Kasumi-1 (cell line): Measurements from ENCODE around the gene DEFB108B.
"Not testable (repeated sequence)": the region's sequence is repeated elsewhere in the genome, so short reads cannot be mapped to it uniquely, and the experiment has no call there.

Source experiments
- DNase-seq, 2 experiments: peaks; one replicate each; lab custom pipeline; 2025; lab: John Stamatoyannopoulos, UW

The DEFB108B gene

DNA sequence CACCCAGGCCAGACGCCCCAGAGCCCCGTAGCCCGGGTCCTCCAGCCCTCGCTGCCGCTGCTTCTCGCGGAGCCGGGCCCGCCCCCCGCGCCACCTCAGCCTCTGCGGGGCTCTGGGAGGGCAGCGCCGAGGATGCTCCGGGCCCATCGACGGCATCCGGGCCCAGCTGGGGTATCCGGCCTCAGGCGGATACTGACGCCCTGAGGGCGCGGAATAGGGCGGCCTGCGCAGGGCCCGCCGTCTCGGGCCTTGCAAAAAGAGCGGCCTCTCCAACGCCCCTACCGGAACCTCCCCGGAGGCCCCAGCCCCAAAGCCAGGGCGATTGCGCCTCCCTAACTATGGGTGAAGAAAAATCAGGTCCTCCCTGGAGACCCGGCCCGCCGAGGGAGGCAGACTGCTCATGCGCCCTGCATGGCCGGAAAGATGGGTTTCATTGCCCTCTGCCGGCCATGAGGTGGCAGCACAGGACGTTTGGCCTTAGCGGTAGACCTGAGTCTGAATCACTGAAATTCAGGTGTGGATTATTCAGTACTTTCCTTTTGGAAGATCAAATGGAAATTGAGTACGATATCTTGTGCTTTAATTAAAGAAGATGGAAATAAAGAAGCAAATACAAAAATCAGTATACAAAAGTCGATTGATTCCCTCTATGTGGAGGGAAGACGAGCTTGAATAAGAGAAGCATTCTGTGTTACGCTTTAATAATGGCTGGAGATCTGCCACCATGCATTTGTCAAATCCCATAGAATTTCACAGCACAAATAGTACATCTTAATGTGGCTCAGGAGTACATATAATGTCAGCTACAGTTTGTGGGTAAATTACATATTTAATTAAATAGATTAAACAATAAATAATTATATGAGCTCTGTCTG, 19.3 kb upstream of the DEFB108B start:
- peak; percentile 60 to 64 for DNase-seq

DNA sequence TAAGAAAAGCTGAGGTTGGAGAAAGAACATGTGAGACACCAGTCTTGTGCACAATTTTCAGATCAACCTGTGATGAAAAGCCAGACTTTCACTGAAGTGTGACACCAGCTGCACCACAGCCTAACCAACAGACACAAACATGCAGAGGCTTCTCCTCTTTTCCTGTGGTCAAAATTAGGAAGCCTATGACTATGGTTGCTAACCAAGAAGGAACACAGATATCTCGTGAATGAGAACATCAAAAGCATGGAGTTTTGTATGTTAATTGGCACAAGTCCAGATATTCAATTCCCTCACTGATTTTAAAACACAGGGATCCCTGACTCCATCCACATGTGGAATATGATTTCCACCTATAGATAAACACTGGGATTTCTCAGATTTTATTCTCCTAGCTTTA, 11.5 kb upstream of the DEFB108B start:
- peak; percentile 21 to 38 for DNase-seq

- DNase-seq = not testable (repeated sequence)
Observed at GRCh38 chr11:71829247-71829646, 3.8 kb upstream of the DEFB108B start.

DNA sequence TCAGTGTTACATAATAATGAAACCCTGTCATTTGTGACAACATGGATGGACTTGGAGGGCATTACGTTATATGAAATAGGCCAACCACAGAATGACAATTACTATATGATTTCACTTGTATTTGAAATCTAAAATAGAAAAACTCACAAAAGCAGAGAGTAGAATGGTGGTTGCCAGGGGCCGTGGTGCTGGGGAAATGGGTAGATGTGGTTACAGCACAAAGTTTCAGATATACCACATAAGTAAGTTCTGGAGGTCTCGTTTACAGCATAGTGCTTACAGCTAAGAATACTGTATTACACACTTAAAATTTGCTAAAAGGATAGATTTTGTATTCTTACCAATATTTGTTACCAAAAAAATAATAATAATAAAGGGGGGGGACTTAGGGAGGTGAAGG, 3.3 kb upstream of the DEFB108B start:
- DNase-seq = not testable (repeated sequence)

DNA sequence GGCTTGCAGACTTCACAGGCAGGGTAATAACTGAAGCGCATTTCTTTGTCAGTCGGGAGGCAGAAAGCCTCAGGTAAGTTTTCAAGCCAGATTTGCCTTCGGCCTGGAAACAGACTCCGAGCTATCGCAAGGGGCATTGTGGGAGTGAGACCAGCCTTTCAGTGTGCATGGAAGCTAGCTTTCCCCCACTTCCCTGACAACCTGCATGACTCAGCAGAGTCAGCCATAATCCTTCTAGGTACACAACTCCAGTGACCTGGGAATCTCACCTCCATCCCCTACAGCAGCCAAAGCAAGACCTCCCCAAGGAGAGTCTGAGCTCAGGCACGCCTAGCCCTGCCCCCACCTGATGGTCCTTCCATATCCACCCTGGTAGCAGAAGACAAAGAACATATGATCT, 9.7 kb downstream of the DEFB108B start:
- not testable (repeated sequence) for DNase-seq

DNA sequence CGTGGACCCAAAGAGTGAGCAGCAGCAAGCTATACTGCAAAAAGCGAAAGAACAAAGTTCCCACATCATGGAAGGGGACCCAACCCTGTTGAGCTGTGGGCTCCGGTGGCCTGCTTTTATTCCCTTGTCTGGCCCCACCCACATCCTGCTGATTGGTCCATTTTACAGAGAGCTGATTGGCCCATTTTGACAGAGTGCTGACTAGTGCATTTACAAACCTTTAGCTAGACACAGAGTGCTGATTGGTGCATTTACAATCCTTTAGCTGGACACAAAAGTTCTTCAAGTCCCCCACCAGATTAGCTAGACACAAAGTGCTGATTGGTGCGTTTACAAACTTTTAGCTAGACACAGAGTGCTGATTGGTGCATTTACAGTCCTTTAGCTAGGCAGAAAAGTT, 10.4 kb downstream of the DEFB108B start:
- not testable (repeated sequence) for DNase-seq

GRCh38 chr11:71843858-71844257, 10.9 kb downstream of the DEFB108B start:
- no peak for DNase-seq

- not testable (repeated sequence) for DNase-seq
Observed at GRCh38 chr11:71853895-71854294, 20.9 kb downstream of the DEFB108B start.

DNA sequence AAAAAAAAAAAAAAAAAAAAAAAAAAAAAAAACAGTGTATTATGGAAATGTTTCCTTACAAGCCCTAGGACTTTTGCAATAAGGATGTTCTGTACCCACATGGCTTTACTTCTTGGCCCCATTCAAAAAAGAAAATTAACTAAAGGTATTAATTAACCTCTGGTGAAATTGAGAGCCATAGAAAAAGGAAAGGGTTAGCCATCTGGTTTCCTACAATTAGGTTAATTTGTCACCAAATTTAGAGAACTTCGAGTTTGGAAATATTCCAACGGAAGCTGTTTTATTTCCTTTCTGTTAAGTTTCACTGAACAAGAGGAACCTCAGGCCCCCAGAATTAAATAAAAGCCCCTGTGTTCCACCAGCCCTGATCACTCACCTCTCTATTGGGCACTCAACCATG, 22.9 kb downstream of the DEFB108B start:
- peak; percentile 60 to 75 for DNase-seq

- DNase-seq = not testable (repeated sequence)
Observed at GRCh38 chr11:71860835-71861234, 27.8 kb downstream of the DEFB108B start.

DNA sequence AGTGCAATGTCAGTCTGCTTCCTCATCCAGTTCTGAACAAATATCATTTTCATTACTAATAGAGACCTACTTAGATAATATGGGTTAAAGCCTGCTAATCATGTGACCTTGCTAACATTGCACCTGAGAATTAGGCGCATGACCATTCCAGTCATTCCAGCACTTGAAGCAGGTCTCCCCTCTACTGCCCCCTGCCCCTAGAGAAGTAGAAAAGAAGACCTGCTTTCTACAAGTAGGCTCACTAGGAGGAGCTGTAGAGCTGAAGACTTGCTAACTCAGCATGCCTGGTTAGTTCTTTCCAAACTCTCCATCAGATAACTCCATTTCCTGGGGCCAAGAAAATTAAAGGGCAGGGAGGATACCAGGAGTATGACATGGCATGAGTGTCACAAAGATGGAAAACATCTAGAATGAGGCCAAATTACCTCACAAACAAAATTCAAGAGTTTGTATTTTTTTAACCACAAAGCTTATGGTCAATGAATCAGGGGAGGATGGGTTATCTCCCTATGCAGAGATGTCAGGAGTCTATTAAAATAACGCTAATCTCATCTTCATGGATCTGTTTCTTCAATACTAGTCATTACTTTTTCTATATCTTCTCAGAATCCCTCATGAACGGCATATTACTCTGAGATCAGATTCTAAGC, 31.1 kb downstream of the DEFB108B start:
- DNase-seq = peak; percentile 65 to 79

- DNase-seq = not testable (repeated sequence)
Observed at GRCh38 chr11:71867209-71867608, 34.2 kb downstream of the DEFB108B start.

GRCh38 chr11:71869931-71870330, 36.9 kb downstream of the DEFB108B start:
- DNase-seq = not testable (repeated sequence)

- not testable (repeated sequence) for DNase-seq
Observed at GRCh38 chr11:71870661-71871060, 37.7 kb downstream of the DEFB108B start.

DNA sequence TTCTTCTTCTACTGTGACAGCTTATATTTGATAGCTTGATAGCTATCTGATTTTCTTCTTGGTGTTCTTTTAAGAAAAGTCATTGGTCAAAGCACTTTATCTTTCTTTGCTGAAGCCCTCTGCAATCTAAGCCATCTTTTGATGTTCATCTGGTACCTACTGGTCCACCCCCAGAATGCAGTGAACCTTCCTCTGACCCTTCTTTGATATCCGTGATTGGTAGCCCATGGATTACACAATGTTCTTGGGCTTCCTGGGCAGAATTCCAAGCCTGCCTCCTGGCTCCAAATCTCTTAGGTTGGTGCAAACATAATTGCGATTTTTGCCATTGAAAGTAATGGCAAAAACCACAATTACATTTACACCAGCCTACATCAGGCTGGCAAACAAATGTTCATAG, 43.3 kb downstream of the DEFB108B start:
- DNase-seq = not testable (repeated sequence)

- not testable (repeated sequence) for DNase-seq
Observed at GRCh38 chr11:71878059-71878458, 45.1 kb downstream of the DEFB108B start, which contains the start of gene DEFB131B. TSS of gene DEFB131B (plus strand) at chr11:71878453. CDS start at chr11:71878453, 0 bp downstream.

- DNase-seq = not testable (repeated sequence)
Observed at GRCh38 chr11:71885806-71886205, 52.8 kb downstream of the DEFB108B start.
